GM08714 (cell line): ENCODE data around the gene C4orf50.

Experiments used
- H3K4me3 ChIP-seq: fragments of 200-500 bp; sonication (Bioruptor generic); 2 replicates; pipeline ENCODE4 v1.5.1; 2014; ENCODE audit warnings: mild to moderate bottlenecking, low read length, inconsistent platforms
- ZNF274 ChIP-seq: IDR thresholded peaks from 2 replicates; pipeline ENCODE4 v1.6.1; 2012; ENCODE audit warnings: mild to moderate bottlenecking, low read depth, low read length

The C4orf50 gene

GRCh38 chr4:5930876-5931275 lies 87.4 kb downstream of the C4orf50 start:
- no peak overlapping the region for H3K4me3 ChIP-seq
- no peak for TF ChIP-seq ZNF274

- no peak for TF ChIP-seq ZNF274
Observed at GRCh38 chr4:5930456-5930855, 87.8 kb downstream of the C4orf50 start.

GRCh38 chr4:5928844-5929420 lies 89.3 kb downstream of the C4orf50 start:
- no peak overlapping the region for H3K4me3 ChIP-seq
- TF ChIP-seq ZNF274 = no peak

More at GRCh38 chr4:5930456-5930855, 87.8 kb downstream of the C4orf50 start:
- no peak overlapping the region for H3K4me3 ChIP-seq

GRCh38 chr4:5928274-5928673 lies 90.0 kb downstream of the C4orf50 start:
- H3K4me3 ChIP-seq = no peak overlapping the region
- no peak for TF ChIP-seq ZNF274

- H3K4me3 ChIP-seq = no peak overlapping the region
- TF ChIP-seq ZNF274 = no peak
Observed at GRCh38 chr4:5927747-5928146, 90.5 kb downstream of the C4orf50 start.

- no peak overlapping the region for H3K4me3 ChIP-seq
- TF ChIP-seq ZNF274 = no peak
Observed at GRCh38 chr4:5927116-5927515, 91.1 kb downstream of the C4orf50 start.

- no peak for TF ChIP-seq ZNF274
- H3K4me3 ChIP-seq = no peak overlapping the region
Observed at GRCh38 chr4:5926598-5926997, 91.6 kb downstream of the C4orf50 start.

GRCh38 chr4:5925419-5926200 lies 92.6 kb downstream of the C4orf50 start:
- no peak for TF ChIP-seq ZNF274
- H3K4me3 ChIP-seq = no peak overlapping the region

GRCh38 chr4:5924461-5925125 lies 93.6 kb downstream of the C4orf50 start:
- no peak for TF ChIP-seq ZNF274
- H3K4me3 ChIP-seq = no peak overlapping the region

- TF ChIP-seq ZNF274 = no peak
Observed at GRCh38 chr4:5923376-5923775, 94.9 kb downstream of the C4orf50 start.

GRCh38 chr4:5922556-5922955 lies 95.7 kb downstream of the C4orf50 start:
- H3K4me3 ChIP-seq = no peak overlapping the region
- no peak for TF ChIP-seq ZNF274

More at GRCh38 chr4:5923376-5923775, 94.9 kb downstream of the C4orf50 start:
- H3K4me3 ChIP-seq = no peak overlapping the region

- H3K4me3 ChIP-seq = no peak overlapping the region
- TF ChIP-seq ZNF274 = no peak
Observed at GRCh38 chr4:5921981-5922380, 96.2 kb downstream of the C4orf50 start.

- no peak for TF ChIP-seq ZNF274
- no peak overlapping the region for H3K4me3 ChIP-seq
Observed at GRCh38 chr4:5921101-5921980, 96.9 kb downstream of the C4orf50 start.

GRCh38 chr4:5919571-5919970 lies 98.7 kb downstream of the C4orf50 start:
- no peak overlapping the region for H3K4me3 ChIP-seq
- no peak for TF ChIP-seq ZNF274
